ENCODE results near the gene GLIPR1L2. TPM values are rescaled to one million over a fixed set of nuclear protein-coding genes. Genes with fewer than 3 reads are reported as not detected.
"Not testable (repeated sequence)": the region's sequence is repeated elsewhere in the genome, so short reads cannot be mapped to it uniquely, and the experiment has no call there.

Gene GLIPR1L2
- total RNA-seq, 1 experiment from 2014 or later = 0.35 TPM

GRCh38 chr12:75442454-75442853 lies 51.6 kb downstream of the GLIPR1L2 start:
- H3K14ac ChIP-seq (ENCODE audit: insufficient read depth, low read length); H3K18ac ChIP-seq (ENCODE audit: insufficient read length, low read depth, low read length); H2BK20ac ChIP-seq (ENCODE audit: low read depth, low read length, poor library complexity, severe bottlenecking); H4K91ac ChIP-seq (ENCODE audit: insufficient read length, low read depth, low read length); H3K9me3 ChIP-seq (ENCODE audit: control insufficient read depth, low read depth, low read length); H2BK120ac ChIP-seq (ENCODE audit: low read depth, low read length, poor library complexity, severe bottlenecking); H4K5ac ChIP-seq (ENCODE audit: insufficient read length, low read depth, low read length); H3K23me2 ChIP-seq (ENCODE audit: insufficient read length, low read depth, low read length, poor library complexity, severe bottlenecking); H3K27me3 Mint-ChIP-seq (ENCODE audit: low read depth); H3K4me1 ChIP-seq (ENCODE audit: insufficient read depth, low read length); H2BK15ac ChIP-seq (ENCODE audit: low read depth, low read length); H3T11ph ChIP-seq (ENCODE audit: low read length); H2BK5ac ChIP-seq (ENCODE audit: insufficient read length, low read length); H3K79me1 ChIP-seq (ENCODE audit: insufficient read depth, low read depth, low read length, poor library complexity, severe bottlenecking); H3K4me2 ChIP-seq (ENCODE audit: insufficient read depth, insufficient read length, low read length); H3K9ac ChIP-seq (ENCODE audit: extremely low read depth, insufficient read length, low read length); H3K27ac ChIP-seq (ENCODE audit: insufficient read length, low read depth, low read length); H3K23ac ChIP-seq (ENCODE audit: insufficient read length, low read depth, low read length); H2AK5ac ChIP-seq (ENCODE audit: insufficient read length, low read length); H3K79me2 ChIP-seq (ENCODE audit: insufficient read depth, low read length); H2AFZ ChIP-seq (ENCODE audit: low read length); H3K56ac ChIP-seq (ENCODE audit: insufficient read length, low read depth, low read length); H3K27ac Mint-ChIP-seq; DNase-seq; H3K4me3 Mint-ChIP-seq; H3K4ac ChIP-seq (ENCODE audit: low read depth, low read length); H3K27me3 ChIP-seq (ENCODE audit: insufficient read depth, low read length); H4K20me1 ChIP-seq (ENCODE audit: control insufficient read depth, insufficient read depth, insufficient read length); H2BK12ac ChIP-seq (ENCODE audit: insufficient read length, low read depth, low read length); H4K8ac ChIP-seq (replicated peaks; ENCODE audit: insufficient read length, low read depth, low read length): not testable (repeated sequence)
- peaks cover 5 to 10% of the 10 kb centered on the region in 2 experiments; a peak in 2 of 4 replicates for H3K4me1 Mint-ChIP-seq
- WGBS (ENCODE audit: extremely low coverage, insufficient read length, low lambda C conversion rate) = no CpG with 5 or more reads among the region's 3 CpGs
- peaks cover 7 to 18% (median 17%) of the 10 kb centered on the region in 3 experiments for H3K36me3 Mint-ChIP-seq (ENCODE audit: insufficient read depth in 1 of 3, low read depth in 3 of 3)
- H3K9me3 Mint-ChIP-seq = peaks cover 11 to 22% of the 10 kb centered on the region in 2 experiments

Measured in H9 (cell line).